HepG2 (cell line): ENCODE data around the gene AK9. TPM values are rescaled to one million over a fixed set of nuclear protein-coding genes. Genes with fewer than 3 reads are reported as not detected.
A peak's percentile ranks its signal among the peaks of the same experiment; 100 is the strongest.

Experiments
- BRD4 ChIP-seq: sonication (generic); formaldehyde crosslinking; IDR thresholded peaks from 2 replicates; pipeline ENCODE4 v1.4.0; 2020; ENCODE audit warnings: missing genetic modification reagents
- EZH2 ChIP-seq: conservative IDR thresholded peaks from 2 replicates; pipeline ENCODE4 v1.6.1; 2012; ENCODE audit warnings: mild to moderate bottlenecking, low read depth, low read length, moderate library complexity
- KLF6 ChIP-seq: IDR thresholded peaks from 2 replicates; pipeline ENCODE4 v1.8.0; 2016; ENCODE audit warnings: missing biosample characterization, missing genetic modification reagents
- MTF1 ChIP-seq: sonication (generic); formaldehyde crosslinking; IDR thresholded peaks from 2 replicates; pipeline ENCODE4 v1.5.0; 2020; ENCODE audit warnings: missing genetic modification reagents
- NFAT5 ChIP-seq: sonication (generic); formaldehyde crosslinking; IDR thresholded peaks from 2 replicates; pipeline ENCODE4 v1.4.0; 2020; ENCODE audit warnings: missing genetic modification reagents
- POLR2A ChIP-seq, 2 experiments: IDR thresholded peaks; 2 replicates each; pipeline ENCODE4 v1.6.1; 2011; ENCODE audit warnings: low read depth in 2 of 2, low read length in 2 of 2, mild to moderate bottlenecking in 1 of 2, moderate library complexity in 1 of 2; ENCODE audit not compliant: insufficient read depth in 1 of 2
- STAG1 ChIP-seq: sonication (generic); formaldehyde crosslinking; IDR thresholded peaks from 2 replicates; pipeline ENCODE4 v1.4.0; 2020; ENCODE audit warnings: missing genetic modification reagents
- TEAD3 ChIP-seq: optimal IDR thresholded peaks from 2 replicates; pipeline ENCODE3; 2016; ENCODE audit warnings: borderline replicate concordance
- TP53 ChIP-seq: sonication (generic); formaldehyde crosslinking; conservative IDR thresholded peaks from 2 replicates; pipeline ENCODE4 v1.4.0; 2020; ENCODE audit warnings: missing genetic modification reagents
- U2AF2 ChIP-seq: fragments of 200-400 bp; formaldehyde crosslinking; IDR thresholded peaks from 2 replicates; pipeline ENCODE4 v1.6.1; 2017; ENCODE audit warnings: low read depth, mild to moderate bottlenecking, low read length
- ZHX1 ChIP-seq: sonication (generic); formaldehyde crosslinking; IDR thresholded peaks from 2 replicates; pipeline ENCODE4 v1.8.1; 2022; ENCODE audit warnings: low read depth, mild to moderate bottlenecking, missing genetic modification reagents
- ZNF496 ChIP-seq: sonication (generic); formaldehyde crosslinking; IDR thresholded peaks from 2 replicates; pipeline ENCODE4 v1.8.1; 2023; ENCODE audit warnings: mild to moderate bottlenecking, moderate library complexity, missing genetic modification reagents; ENCODE audit not compliant: insufficient replicate concordance
- ZNF576 ChIP-seq: sonication (generic); formaldehyde crosslinking; IDR thresholded peaks from 2 replicates; pipeline ENCODE4 v1.4.0; 2020; ENCODE audit warnings: mild to moderate bottlenecking, missing genetic modification reagents
- ZNF761 ChIP-seq: sonication (generic); formaldehyde crosslinking; conservative IDR thresholded peaks from 2 replicates; pipeline ENCODE4 v1.4.0; 2020; ENCODE audit warnings: mild to moderate bottlenecking, missing genetic modification reagents
- polyA plus RNA-seq, 8 experiments: library from polyadenylated mRNA; depleted of rRNA in 3 of 8; stranded (reverse) in 7 of 8; unstranded in 1 of 8; fragments of >200 nt; fragmentation: Illumina TruSeq in 4 of 8; extraction: Trizol in 4 of 8; gene quantifications; 2 replicates each; pipeline versions ENCODE4 v1.2.1 to v1.2.3, GENCODE V29; 2011 to 2016; ENCODE audit warnings: low read depth in 4 of 8, missing spikeins in 1 of 8, mixed read lengths in 1 of 8; ENCODE audit not compliant: insufficient read depth in 1 of 8
- total RNA-seq, 5 experiments: library from RNA; depleted of rRNA; stranded (reverse); fragments of >200 nt; fragmentation: Illumina TruSeq; extraction: Trizol; gene quantifications; 2 replicates each; pipeline ENCODE4 v1.2.3, GENCODE V29; 2016; ENCODE audit warnings: low read depth in 1 of 5
- TF ChIP-seq, protein P1 (sequence below): sonication (generic); formaldehyde crosslinking; IDR thresholded peaks from 2 replicates; pipeline ENCODE4 v1.5.0; 2020; ENCODE audit warnings: missing genetic modification reagents
- TF ChIP-seq, protein P2 (sequence below): sonication (generic); formaldehyde crosslinking; IDR thresholded peaks from 2 replicates; pipeline ENCODE4 v1.5.0; 2020; ENCODE audit warnings: mild to moderate bottlenecking, low read depth, missing genetic modification reagents, borderline replicate concordance

AK9 gene
- total and polyA plus RNA-seq, 2 of the 13 experiments (the other 11 are each of a cell fraction or from before 2014, with no cell fraction given), result 3.2 to 4.8 TPM

GRCh38 chr6:109482905-109483734 is 207.9 kb downstream of the AK9 start, which contains the start of gene ZBTB24 (continued):
- TF ChIP-seq NFAT5 (CRISPR knock-in tag), result no peak
- TF ChIP-seq MTF1 (CRISPR knock-in tag), result no peak
- TF ChIP-seq U2AF2, result no peak
- TF ChIP-seq STAG1 (CRISPR knock-in tag), result no peak
- TF ChIP-seq ZHX1, result no peak
- no peak for TF ChIP-seq BRD4 (CRISPR knock-in tag)
- TF ChIP-seq, protein P1, sequence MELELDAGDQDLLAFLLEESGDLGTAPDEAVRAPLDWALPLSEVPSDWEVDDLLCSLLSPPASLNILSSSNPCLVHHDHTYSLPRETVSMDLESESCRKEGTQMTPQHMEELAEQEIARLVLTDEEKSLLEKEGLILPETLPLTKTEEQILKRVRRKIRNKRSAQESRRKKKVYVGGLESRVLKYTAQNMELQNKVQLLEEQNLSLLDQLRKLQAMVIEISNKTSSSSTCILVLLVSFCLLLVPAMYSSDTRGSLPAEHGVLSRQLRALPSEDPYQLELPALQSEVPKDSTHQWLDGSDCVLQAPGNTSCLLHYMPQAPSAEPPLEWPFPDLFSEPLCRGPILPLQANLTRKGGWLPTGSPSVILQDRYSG (CRISPR knock-in tag), result no peak
- TF ChIP-seq ZNF761, result no peak
- no peak for TF ChIP-seq KLF6 (CRISPR knock-in tag)
- no peak for TF ChIP-seq TEAD3 (CRISPR knock-in tag)
- no peak for TF ChIP-seq TP53 (CRISPR knock-in tag)
- TF ChIP-seq, protein P2, sequence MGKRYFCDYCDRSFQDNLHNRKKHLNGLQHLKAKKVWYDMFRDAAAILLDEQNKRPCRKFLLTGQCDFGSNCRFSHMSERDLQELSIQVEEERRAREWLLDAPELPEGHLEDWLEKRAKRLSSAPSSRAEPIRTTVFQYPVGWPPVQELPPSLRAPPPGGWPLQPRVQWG (CRISPR knock-in tag), result no peak
- TF ChIP-seq EZH2, result no peak
- TF ChIP-seq ZNF576, result no peak
- TF ChIP-seq POLR2A (IDR thresholded peaks at IDR 0.05; ENCODE audit: insufficient read depth in 1 of 2, low read depth in 2 of 2, low read length in 2 of 2), result peak; percentile 23 to 77; a peak in 3 of 4 replicates
- no peak for TF ChIP-seq ZNF496 (CRISPR knock-in tag)
